DMS153 (cell line): ENCODE measurements around the gene SDR9C7.
"Not testable (repeated sequence)": the region's sequence is repeated elsewhere in the genome, so short reads cannot be mapped to it uniquely, and the experiment has no call there.

ENCODE experiments used
- DNase-seq: peaks from one replicate; lab custom pipeline; 2025; lab: John Stamatoyannopoulos, UW

Gene SDR9C7

GRCh38 chr12:56953314-56953713 is 19.1 kb upstream of the SDR9C7 start:
- no peak for DNase-seq

GRCh38 chr12:56951582-56952339 is 17.6 kb upstream of the SDR9C7 start:
- DNase-seq: no peak

GRCh38 chr12:56948881-56949280 is 14.7 kb upstream of the SDR9C7 start:
- DNase-seq: no peak

- no peak for DNase-seq
Measured at GRCh38 chr12:56948457-56948777, 14.2 kb upstream of the SDR9C7 start.

- no peak for DNase-seq
Measured at GRCh38 chr12:56947633-56948456, 13.6 kb upstream of the SDR9C7 start.

- DNase-seq: no peak
Measured at GRCh38 chr12:56943878-56944277, 9.7 kb upstream of the SDR9C7 start.

- not testable (repeated sequence) for DNase-seq
Measured at GRCh38 chr12:56943374-56943773, 9.2 kb upstream of the SDR9C7 start.

GRCh38 chr12:56941299-56942017 is 7.2 kb upstream of the SDR9C7 start:
- no peak for DNase-seq

- not testable (repeated sequence) for DNase-seq
Measured at GRCh38 chr12:56940942-56941298, 6.7 kb upstream of the SDR9C7 start.

GRCh38 chr12:56935752-56936151 is 1.5 kb upstream of the SDR9C7 start:
- no peak for DNase-seq

- DNase-seq: no peak
Measured at GRCh38 chr12:56935157-56935556, 949 bp upstream of the SDR9C7 start.

- no peak for DNase-seq
Measured at GRCh38 chr12:56932867-56933266, 1.3 kb downstream of the SDR9C7 start.

- no peak for DNase-seq
Measured at GRCh38 chr12:56932146-56932545, 2.1 kb downstream of the SDR9C7 start.

GRCh38 chr12:56931474-56931978 is 2.7 kb downstream of the SDR9C7 start:
- no peak for DNase-seq

- DNase-seq: no peak
Measured at GRCh38 chr12:56930241-56930640, 4.0 kb downstream of the SDR9C7 start.

- no peak for DNase-seq
Measured at GRCh38 chr12:56929780-56930179, 4.4 kb downstream of the SDR9C7 start.

- no peak for DNase-seq
Measured at GRCh38 chr12:56928262-56928661, 5.9 kb downstream of the SDR9C7 start.

GRCh38 chr12:56927281-56927680 is 6.9 kb downstream of the SDR9C7 start:
- DNase-seq: no peak

GRCh38 chr12:56922031-56922430 is 12.2 kb downstream of the SDR9C7 start:
- DNase-seq: no peak

- no peak for DNase-seq
Measured at GRCh38 chr12:56921346-56921745, 12.9 kb downstream of the SDR9C7 start.

GRCh38 chr12:56918139-56918538 is 16.1 kb downstream of the SDR9C7 start:
- DNase-seq: not testable (repeated sequence)

GRCh38 chr12:56916996-56917333 is 17.2 kb downstream of the SDR9C7 start:
- DNase-seq: no peak
